GM21447 (cell line): ENCODE results near the gene LINC00237.

Source experiments
- ATAC-seq: cut with Tn5 transposase; IDR thresholded peaks from one replicate; pipeline ENCODE4 v1.9.1; 2021; ENCODE audit not compliant: unreplicated experiment

LINC00237 gene

DNA sequence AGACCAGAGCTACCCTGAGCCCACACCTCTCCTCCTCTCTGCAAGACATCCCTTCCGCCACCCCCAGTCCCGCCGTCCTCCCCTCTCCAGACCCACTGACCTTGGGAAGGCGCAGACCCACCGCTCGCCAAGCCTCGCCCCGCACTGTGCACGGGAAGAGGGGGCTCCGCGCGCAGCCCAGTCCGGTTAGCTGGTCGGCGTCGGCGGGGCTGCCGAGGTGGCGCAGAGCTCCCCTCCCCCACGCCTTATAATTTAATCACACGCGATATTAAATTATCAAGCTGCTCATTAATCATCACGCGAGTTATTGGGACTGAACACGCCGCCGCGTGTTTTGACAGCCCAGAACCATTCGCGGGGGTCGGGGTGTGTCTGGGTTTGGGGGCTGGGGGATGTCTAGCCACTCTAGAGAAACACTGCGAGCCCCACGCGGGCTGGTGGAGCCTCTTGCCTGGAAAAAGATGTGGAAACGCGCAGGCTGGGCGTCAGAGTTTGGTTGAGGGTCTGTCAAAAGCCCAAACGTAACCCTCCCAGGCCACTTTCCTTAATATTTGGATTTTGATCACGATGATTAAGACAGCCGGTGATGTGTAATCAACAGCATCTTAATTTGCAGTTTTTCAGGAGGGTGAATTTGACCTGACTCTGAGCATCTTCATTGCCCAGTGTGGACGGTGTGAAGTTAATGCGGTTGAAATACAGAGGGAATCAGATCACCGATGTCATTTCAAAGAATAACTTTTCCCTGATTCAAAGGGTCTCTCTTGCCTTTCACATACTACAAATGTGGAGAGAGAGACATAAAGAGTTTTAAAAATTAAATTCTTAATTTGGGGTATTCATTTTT, at the start of gene LINC00237:
LINC00237 (minus strand) TSS at position 188 of the 847 bp plus-strand sequence.
- ATAC-seq: no peak

DNA sequence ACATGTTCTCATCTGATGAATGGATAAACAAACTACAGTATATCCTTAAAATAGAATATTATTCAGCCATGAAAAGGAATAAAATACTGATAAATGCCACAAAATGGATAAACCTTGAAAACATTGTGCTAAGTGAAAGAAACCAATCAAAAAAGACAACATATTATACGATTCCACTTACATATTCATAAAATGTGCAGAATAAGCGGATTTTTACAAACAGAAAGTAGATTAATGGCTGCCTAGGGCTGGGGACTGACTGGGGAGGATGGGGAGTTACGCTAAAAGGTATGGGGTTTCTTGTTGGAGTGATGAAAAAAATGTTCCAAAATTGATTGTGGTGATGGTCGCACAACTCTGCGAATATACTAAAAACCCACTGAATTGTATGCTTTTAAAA, 49.1 kb upstream of the LINC00237 start:
- ATAC-seq: no peak

DNA sequence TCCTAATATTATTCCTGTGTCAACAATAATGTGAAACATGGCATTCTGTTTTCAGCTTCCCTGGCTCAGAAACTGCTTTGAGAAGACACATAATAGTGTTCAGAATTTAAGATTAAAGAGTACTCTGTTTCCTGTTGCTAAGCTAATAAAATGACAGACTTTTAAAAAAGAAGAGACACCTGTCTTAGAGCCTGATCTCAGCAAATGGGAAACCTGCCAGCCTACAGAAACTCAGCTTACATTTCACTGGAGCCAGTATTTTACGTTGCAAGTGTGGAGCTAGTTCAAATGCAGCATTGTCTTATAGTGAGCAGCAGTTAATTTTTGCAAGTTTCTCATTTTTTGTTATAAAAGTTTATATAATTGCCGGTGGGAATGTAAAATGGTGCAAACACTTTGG, 48.5 kb upstream of the LINC00237 start:
- ATAC-seq: no peak

DNA sequence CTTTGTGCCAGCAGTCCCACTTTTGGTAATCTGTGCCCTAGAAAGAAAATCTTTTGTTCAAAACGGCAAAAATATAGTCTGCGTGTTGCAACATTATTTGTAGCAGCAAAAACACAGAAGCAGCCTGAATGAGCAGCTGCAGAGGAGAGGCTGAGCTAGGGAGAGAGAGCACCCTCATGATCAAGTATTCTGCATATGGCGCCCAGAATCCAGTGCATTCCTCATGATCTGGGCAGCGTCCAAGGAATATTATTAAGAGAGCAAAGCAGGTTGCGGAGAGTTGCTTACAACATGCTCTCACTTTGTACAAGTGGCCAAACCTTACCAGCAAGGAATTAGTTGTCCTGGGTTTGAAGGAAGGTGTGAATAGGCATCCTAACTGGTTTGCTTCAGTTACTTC, 45.6 kb upstream of the LINC00237 start:
- ATAC-seq: no peak

DNA sequence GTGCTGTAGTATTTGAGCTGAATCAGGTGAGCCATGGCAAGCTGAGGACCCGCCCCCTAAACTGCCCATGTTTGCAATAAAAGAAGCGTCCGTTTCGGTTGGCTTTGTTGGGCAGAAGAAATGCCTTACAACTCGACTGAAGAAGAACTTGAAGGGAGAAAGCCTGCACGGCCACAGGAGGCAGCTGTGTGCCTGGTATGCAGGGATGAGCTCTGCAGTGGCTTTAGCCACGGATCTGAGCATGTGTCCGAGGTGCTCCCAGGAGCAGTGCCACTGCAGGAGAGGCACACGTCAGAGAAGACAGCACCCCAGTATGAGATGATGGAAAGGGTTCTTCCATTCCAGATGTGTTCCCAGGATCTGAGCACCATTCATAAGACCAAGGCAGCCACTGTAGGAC, 43.2 kb upstream of the LINC00237 start:
- ATAC-seq: no peak

DNA sequence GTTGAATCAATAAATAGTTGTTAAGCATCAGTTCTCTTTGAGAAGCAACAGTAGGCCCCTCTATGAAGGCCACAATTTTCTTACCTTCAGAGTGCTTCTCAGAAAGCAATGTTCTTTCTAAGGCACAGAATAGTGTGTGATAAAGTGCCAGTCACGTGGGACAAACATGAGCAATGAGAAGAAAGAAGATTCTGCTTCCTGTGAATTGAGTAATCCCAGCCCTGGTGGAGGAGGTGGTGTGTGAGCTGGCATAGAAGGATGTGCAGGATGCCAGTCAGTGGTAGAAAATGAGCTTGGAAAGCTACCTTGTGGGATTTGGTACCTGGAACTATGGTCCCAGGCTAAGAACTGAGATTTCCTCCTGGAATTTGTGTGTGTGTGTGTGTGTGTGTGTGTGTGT, 41.4 kb upstream of the LINC00237 start:
- ATAC-seq: no peak

DNA sequence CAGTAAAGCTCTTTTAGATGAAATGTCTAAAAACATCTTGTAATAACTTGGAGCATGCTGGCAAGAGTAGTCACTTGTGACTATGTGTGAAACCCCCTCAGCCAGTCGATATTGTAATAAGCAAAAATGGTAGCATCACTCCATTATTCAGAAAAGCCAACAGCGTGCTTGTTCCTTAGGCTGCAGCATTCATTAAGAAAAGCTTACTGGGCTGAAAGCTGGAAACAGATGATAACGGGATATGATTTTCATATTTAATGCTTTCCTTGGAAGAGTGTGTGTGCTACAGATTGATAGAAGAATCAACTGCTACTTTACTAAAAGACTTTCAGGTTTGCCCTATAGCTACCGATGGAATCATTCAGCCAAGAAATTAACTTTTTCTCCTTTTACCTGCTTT, 40.1 kb upstream of the LINC00237 start:
- ATAC-seq: no peak

DNA sequence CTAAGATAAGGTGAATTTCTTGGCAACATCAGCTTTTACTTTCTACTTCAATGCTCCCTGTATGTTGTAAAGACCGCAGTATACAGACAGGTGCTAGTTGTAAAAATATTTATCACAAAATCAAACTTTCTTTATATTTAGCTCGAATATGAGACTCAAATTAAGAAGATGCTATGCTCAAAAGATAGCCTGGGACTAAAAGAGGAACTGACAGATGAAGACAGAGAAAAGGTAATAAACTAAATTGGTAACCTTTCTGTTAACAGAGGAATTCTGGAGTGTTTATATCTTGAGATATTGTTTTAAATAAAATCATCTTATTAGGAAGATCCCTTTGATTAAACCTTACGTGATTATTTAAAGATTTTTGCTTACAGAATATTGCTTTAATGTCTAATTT, 39.3 kb upstream of the LINC00237 start:
- ATAC-seq: no peak

DNA sequence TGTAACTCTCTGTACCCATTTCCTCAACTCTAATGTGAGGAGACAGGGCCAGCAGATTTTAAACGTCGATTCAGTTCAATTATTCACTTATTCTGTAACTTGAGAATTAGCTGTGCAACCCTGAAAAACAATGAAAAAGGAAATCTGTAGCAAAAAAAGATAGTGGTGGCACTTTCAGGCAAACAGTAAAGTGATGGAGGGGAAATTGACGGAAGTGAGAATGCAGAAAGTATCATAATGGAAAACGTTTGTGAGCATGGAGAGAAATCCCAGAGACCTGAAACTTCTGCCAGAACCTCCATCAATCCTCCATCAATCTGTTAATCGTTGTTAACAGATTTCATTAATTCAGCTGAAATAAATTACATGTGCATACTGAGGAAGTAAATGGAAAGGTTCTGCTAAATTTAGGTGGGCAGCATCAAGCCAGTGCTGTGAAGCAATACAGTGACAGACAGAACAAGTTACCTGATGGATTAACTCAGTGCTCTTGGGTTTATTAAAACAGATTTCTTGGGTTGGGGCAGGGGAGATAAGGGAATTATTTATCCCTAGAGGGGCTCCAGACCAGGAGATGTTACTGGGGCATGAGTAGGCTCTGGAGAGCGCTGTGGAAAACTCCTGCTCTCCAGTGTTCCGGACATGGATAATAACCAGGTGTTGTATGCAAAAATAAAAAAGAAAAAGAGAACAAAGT, 37.2 kb upstream of the LINC00237 start:
- ATAC-seq: no peak

DNA sequence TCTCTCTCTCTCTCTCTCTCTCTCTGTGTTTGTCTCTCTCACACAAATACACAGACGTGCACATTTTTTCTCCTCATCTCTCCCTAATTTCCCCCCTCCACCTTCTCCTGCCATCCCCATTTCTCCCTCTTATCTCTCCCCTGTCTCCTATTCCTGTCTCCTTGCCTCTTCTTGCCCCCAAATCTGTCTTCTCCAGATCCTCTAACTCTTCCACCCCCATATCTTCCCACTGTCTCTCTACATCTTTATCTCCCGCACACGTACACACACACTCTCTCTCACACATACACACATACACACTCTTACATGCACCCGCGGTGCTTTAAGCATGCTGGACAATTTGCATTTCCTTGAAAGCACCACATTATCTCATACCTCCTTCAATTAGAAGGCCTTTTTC, 35.7 kb upstream of the LINC00237 start:
- ATAC-seq: no peak

DNA sequence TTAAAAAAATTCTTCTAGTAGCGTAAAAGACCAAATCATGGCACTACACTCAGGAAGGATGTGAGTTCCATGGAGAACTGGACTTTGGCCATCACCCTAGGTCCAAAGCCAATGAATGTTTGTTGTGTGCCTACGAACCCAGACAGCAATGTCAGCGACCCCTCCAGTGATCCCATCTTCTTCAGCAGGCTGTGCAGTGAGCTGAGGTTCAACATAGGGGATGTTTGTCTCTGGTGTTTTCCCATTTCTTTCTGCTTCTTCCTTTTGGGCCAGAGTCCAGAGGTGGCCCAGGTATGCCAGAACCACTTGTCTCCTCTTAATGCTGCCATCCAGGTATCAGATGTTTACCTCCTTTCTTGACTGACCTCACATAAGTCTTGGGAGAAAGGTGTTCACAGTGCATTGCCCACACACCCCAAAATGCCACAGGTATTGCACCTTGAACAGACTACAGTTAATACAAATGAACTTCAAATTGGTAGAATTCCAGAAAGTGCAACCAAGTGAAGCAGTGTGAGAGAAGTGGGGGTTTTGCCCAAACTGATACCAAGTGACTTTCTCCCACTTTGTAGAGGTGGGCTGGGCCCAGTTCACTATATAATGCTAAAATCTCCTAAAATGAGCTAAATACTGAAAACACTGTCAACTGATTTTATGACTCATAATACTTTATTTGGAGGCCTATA, 33.9 kb upstream of the LINC00237 start:
- ATAC-seq: no peak

DNA sequence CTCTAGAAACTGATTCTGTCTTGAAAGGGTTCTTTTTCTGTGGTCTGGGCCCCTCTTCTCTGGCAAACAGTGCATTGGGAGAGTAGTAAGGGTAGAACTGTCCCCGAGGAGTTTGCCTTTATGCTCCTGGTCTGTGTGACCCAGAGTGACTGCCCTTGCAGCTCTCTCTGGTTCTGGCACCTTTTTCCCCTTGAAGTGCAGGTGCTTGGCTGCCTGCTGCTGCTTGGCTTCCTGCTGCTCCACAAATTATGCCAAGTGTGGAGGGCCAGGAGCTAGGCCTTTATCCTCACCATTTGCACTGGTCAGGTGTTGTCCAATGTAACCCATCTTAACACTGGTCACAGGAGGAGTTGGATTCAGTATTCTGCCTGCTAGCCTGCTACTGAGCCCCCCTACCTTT, 30.9 kb upstream of the LINC00237 start:
- no peak for ATAC-seq

DNA sequence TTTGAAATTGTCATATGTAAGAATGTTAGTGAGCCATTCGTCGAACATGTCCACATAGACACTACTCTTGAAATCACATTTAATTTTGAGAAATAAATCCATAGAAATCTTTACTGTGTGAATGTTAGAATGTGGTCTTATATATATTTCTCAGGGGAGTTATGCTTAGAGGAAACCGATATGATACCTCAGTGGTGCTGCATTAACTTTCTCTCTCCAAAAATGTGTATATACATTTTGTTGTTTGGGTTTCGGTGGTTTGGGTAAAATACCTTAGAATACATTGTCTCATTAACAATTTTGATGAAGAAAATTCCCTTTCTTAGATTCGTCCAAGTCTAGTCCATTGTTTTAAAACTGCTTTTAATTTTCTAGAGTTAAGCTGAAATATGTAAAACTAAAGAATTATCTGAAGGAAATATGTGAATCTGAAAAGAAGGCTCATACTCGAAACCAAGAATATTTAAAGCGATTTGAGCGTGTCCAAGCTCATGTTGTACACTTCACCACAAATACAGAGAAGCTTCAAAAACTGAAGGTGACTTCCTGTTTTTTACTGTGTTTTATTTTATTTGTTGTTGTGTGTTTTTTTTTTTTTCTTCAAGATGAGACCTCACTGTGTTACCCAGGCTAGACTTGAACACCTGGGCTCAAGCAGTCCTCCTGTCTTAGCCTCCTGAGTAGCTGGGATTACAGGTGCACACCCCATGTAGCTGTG, 30.0 kb upstream of the LINC00237 start:
- no peak for ATAC-seq

DNA sequence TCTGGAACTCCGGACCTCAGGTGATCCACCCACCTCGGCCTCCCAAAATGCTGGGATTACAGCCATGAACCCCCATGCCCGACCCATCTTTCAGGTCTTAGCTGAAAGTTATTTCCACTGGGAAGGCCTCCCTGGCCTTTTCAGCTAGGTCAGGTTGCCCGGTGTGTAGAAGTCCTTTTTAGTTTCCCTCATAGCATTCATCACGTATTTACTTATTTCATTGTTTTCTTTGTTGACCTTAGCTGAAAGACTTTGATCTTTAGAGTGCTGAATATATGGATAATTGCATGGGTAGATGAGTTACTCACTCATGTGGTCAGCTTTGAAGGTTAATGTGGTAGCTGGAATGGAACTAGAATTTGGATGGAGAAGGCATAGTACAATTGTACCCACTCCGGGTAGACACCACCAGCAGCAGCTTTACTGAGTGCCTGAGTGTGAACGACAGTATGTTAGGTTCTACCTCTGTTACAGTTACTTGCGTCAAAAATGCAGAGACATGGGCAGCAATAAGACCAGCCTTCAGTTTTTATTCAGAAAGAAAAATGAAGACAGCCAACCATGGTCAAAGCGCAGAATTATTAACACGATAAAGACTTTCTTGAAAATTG, 28.8 kb upstream of the LINC00237 start:
- no peak for ATAC-seq

DNA sequence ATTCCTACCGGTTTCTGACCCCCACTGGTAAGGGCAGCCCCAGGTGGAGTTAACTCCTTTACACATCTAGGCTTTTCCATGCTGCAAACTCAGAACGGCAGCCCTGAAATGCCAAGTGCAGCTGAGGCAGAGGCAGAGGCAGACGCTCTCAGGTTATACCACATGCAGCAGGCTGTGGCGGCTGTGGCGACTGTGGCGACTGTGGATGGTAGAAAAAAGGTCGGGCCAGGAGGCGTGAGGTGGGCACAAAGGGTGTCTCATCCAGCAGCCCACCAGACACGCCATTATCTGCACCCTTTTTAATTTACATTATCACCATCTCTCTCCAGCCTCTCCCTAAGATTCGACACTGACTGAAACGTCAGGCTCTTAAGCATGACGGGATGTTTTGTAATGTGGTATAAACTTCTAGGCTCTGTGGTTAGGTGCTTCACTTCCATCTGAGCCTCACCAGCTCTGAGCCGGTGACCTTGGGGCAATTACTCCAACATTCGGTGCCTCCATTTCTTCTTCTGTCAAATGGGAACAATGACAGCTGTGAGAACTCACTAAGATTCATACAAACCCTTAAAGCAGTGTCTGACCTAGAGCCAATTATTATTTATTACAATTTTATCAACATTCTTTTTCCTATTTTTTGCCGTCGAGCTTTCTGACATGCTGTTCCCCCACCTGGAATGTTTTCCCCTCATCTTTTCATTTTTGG, 27.9 kb upstream of the LINC00237 start:
- no peak for ATAC-seq

DNA sequence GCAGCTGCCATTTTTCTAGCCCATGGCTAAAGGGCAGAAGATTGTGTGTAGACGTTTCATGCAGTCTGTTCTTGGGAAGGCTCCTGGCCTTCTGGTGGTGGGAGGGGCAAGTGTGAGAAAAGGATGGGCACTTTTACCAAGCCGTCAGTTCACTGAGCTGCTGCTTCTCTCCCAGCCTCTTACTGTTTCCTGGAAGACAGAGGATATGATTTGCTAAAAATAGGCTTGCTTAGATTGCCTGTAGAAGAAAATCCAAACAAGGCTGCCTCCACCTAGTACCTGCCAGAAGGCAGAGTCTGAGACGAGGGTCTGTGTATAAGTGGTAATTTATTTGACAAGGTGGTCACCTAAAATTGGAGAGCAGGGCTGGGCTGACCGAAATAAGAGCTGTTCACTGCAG, 27.2 kb upstream of the LINC00237 start:
- no peak for ATAC-seq

DNA sequence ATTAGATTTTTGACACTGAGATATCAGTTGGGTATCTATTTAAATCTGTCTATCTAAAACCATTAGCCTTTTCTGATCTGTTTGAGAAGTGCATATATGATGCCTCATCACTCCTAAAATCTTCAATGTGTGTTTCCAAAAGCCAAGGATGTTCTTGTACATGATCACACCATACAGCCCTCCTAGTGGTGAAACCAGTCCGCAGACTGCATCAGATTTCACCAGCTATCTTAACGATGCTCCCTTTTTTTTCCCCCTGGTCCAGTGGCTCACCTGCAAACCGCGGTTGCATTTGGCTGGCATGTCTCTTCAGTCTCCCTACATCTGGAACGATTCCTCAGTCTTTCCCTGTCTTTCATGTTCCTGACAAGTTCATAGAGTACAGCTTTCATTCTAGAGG, 23.7 kb upstream of the LINC00237 start:
- no peak for ATAC-seq

DNA sequence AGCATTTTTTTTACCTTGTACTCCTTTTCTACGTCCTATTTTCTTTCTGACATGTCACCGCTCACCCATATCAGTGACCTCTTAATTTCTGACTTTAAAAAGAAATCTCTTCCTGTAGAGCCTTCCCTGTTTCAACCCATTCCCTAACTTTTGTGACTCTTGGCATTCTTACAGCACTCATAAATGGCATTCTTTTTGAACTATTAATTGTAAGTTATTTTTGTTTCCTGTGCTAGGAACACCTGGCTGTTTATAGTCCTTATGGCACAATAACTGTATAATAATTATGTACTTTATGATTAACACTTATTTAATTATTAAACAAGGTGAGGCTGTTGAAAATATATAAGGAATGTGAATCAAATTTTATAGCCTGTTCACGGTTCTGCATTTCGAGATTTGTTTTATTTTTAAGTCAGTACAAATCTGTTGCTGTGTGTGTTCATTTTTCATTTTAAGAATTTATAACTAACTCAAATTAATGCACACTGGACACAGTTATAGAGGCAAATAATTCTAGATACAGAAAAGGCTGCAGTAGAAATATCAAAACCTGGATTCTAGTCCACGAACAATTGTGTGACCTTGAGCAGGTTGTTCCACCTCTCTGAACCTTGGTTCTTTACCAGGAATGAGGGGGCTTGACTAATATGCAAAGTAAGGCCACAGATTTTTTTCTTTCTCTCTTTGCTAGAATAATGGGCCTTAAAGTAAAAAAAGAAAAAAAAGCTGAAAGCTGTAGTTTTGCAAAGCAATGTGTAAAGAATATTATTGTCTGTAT, 21.2 kb upstream of the LINC00237 start:
- ATAC-seq: no peak

DNA sequence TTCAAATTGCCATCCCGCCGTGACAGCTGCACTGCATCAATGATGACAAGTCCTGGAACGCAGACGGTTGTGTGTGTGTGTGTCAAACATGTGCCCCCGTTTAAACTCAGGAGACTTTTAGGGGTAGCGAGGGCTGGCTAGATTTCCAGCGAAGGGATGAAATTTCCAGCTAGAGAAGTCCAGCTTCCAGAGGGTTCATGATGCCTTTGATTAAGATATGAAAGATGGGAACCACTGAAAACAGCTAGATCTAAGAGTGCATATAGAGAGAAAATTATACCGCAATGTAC, 20.4 kb upstream of the LINC00237 start:
- ATAC-seq: no peak
